ENCODE results near the gene IL1RAPL1.

IL1RAPL1 gene

DNA sequence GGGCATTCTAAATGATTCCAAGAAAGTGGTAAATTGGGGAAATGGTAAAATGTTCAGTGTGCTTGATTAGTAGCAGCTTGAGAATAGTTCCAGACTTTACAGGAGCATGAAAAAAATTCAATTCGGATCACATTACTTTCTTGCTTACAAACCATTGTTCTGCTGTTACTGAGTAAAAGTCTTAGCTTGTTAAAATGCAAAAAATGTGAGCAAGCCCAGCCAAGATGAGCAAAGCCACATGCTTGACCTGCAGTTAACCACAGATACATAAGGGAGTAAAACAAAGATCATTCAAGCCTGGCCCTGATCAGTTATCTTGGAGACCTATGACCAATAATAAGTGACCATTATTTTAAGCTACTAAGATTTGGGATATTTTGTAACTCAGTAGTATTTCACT, 1065.2 kb downstream of the IL1RAPL1 start:
- no peak for DNase-seq (ENCODE audit: low spot score)

DNA sequence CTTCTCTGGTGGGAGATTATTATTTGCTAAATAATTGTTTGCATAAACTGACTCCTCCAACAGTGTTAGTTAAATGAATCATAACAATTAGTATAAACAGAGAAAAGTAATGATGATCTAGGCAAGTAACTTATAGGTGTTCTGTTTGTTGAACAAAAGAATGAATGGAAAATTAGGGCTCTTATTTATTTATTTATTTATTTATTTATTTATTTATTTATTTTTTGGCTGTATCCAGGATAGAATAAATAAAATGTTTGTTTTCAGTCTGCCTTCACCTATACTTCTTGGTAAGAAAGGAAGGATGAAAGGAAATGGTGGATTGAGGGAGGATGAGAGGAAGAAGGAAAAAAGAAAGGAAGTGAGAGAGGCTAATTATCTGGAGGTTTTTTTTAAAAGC, 1066.5 kb downstream of the IL1RAPL1 start:
- DNase-seq (ENCODE audit: low spot score), result no peak

DNA sequence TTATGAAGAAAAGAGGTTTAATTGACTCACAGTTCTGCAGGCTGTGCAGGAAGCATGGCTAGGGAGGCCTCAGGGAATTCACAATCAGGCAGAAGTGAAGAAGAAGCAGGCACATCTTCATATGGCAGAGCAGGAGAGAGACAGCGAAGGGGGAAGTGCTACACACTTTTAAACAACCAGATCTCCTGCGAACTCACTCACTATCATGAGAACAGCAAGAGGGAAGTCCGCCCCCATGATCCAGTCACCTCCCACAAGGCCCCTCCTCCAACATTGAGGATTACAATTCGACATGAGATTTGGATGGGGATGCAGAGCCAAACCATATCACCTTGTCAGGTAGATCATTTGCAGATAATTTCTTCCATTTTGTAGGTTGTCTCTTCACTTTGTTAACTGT, 1072.7 kb downstream of the IL1RAPL1 start:
- no peak for DNase-seq (ENCODE audit: low spot score)

GRCh38 chrX:29661290-29661689, 1074.0 kb downstream of the IL1RAPL1 start:
- no peak for DNase-seq (ENCODE audit: low spot score)

GRCh38 chrX:29662101-29662500, 1074.9 kb downstream of the IL1RAPL1 start:
- DNase-seq (ENCODE audit: low spot score), result no peak

GRCh38 chrX:29662759-29663503, 1075.7 kb downstream of the IL1RAPL1 start:
- no peak for DNase-seq (ENCODE audit: low spot score)

- DNase-seq (ENCODE audit: low spot score), result no peak
These were observed 1078.3 kb downstream of the IL1RAPL1 start for GRCh38 chrX:29665532-29665931.

GRCh38 chrX:29666366-29666765, 1079.1 kb downstream of the IL1RAPL1 start:
- no peak for DNase-seq (ENCODE audit: low spot score)

DNA sequence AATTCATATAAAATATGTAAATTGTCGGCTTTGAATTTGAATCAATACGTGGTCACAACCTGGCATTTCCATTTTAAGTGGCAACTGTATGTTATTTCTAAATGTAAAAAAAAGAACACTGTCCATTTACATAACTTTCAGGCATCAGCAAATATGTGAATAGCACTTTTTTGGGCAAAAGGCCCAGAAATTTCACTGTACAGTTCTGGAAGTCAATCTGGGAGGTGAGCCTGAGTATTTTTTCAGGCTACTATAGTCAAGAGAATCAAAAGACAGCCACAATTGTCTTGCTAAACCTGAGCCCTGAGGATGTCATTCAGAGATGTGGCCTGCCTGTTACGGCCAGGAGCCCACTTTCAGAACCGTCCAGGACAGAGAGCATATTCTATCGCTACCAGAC, 1084.2 kb downstream of the IL1RAPL1 start:
- no peak for DNase-seq (ENCODE audit: low spot score)

DNA sequence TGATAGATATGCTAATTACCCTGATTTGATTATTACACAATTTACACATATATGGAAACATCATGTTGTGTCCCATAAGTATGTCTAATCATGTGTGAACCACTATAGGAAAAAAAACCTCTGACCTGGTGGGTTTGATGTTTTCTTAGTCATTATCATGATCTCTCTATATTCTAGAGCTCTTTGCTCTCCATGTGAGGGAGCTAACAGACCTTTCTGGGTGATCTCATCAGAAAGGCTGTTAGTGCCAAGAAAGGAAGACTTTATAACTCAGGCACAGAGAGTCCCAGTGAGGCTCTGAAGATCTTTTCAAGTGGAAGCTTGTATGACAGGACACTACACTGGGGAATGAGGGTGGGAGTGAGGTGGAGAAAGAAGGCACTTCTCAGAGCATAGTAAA, 1100.4 kb downstream of the IL1RAPL1 start:
- no peak for DNase-seq (ENCODE audit: low spot score)

DNA sequence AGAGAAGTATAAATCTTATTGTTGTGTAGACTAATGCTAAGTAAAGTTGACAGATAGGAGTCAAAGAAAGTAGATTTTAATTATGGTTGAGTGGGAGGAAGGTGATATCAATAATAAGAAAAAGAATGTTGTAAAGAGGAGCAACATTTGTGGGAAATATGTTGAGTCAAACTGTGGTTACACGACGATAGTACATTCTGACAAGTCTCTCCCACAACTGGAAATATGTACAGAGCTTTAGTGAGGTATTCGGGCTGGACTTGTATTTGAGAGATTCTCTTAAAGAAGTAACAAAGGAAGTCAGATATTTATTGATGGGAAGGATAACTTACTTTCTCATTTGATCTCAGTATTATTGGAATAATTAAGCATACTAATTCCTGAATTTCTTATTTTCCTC, 1102.8 kb downstream of the IL1RAPL1 start:
- DNase-seq (ENCODE audit: low spot score), result no peak

DNA sequence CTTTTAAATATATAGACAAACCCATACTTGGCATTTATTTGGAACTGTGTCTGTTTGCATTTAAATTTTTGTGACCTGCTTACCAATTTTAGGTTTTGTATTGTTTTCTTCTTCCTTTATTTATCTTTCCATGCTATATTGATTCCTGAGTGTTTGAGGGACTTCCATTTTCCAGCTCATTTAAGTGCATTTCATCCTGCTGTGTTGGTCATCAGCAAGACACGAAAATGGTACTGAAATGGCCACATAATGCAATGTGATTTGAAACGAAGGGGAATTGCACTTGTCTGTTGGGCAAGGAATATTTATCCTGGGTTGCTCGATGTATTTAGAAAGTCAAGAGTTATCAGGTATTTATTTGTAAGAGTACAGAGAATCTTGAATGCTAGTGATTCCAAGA, 1103.8 kb downstream of the IL1RAPL1 start:
- no peak for DNase-seq (ENCODE audit: low spot score)

DNA sequence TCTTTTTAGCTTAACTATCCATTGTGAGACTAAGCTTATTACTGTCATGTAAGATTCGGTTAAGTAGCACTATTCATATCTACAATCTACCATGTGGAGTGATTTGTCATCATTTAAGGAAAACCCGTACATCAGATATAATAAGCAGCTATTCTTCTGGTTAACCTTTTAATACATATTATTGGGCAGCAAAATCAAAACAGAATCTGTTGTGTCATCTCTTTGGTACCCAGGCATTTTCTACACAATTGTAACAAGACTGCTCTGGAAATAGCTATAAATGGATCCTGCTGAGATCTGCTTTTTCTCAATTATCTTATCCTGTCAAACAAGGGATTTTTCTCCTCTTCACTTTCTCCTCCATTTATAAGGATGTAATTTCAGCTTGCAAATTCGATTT, 1106.7 kb downstream of the IL1RAPL1 start:
- DNase-seq (ENCODE audit: low spot score), result no peak

GRCh38 chrX:29699239-29699638, 1112.0 kb downstream of the IL1RAPL1 start:
- no peak for DNase-seq (ENCODE audit: low spot score)

GRCh38 chrX:29707088-29707487, 1119.8 kb downstream of the IL1RAPL1 start:
- no peak for DNase-seq (ENCODE audit: low spot score)

DNA sequence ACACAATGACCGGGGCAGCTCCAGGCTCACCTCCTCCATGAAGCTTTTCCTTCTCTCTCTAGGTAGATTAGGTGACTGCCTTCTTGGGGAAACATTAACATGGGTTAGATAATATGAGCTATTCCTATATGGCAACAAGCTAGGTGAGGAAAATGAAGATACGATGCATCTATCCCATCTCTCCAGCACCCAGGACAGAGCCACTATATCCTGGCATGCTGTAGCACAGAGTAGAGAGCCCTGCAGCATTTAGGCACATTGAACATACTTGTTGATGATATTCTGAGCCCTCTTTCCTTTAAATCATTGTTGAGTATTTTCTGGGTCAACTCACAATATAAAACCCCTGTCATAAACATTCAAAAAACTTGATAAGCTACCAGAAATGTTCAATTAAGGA, 1133.9 kb downstream of the IL1RAPL1 start:
- DNase-seq (ENCODE audit: low spot score), result no peak

- no peak for DNase-seq (ENCODE audit: low spot score)
These were observed 1137.1 kb downstream of the IL1RAPL1 start for GRCh38 chrX:29724316-29724715.

GRCh38 chrX:29726811-29727210, 1139.6 kb downstream of the IL1RAPL1 start:
- DNase-seq (ENCODE audit: low spot score), result no peak

DNA sequence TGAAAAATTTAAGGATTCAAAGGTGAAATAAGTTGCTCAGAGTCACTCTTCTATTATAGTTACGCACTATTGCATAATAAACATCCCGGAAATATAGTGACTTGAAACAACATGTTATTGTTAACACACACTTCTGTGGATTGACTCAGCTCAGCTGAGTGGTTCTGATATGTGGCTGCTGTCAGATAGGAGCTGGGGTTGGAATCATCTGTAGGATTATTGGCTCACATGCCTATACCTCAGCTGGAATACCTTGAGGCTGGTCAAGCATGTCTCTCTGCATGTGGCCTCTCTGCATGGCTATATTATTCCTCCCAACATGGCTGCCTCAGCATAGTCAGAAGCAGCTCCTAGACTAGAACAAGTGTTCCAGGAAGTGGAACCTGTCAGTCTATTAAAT, 1141.4 kb downstream of the IL1RAPL1 start:
- no peak for DNase-seq (ENCODE audit: low spot score)

GRCh38 chrX:29744966-29745365, 1157.7 kb downstream of the IL1RAPL1 start:
- no peak for DNase-seq (ENCODE audit: low spot score)

- no peak for DNase-seq (ENCODE audit: low spot score)
These were observed 1159.1 kb downstream of the IL1RAPL1 start for GRCh38 chrX:29746326-29746725.

DNA sequence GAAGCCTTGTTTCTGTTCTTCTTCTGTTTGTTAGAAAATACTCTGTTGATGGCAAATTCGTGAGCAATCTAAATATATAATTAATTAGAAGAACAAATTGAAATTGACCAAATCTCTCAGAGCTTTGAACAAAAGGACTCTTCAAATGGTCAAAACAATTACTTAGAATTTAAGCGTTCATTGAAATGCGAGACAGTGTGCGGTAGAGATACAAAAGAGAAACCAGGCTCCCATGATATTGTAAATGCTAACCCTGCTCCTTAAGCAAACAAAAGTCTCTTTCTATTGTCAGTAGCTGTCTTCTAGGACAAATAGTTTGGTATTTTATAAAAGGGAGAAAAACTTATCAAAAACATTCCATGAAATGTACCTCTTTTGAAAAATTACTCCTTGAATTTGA, 1174.8 kb downstream of the IL1RAPL1 start:
- no peak for DNase-seq (ENCODE audit: low spot score)

- no peak for DNase-seq (ENCODE audit: low spot score)
These were observed 1188.6 kb downstream of the IL1RAPL1 start for GRCh38 chrX:29775890-29776289.

DNA sequence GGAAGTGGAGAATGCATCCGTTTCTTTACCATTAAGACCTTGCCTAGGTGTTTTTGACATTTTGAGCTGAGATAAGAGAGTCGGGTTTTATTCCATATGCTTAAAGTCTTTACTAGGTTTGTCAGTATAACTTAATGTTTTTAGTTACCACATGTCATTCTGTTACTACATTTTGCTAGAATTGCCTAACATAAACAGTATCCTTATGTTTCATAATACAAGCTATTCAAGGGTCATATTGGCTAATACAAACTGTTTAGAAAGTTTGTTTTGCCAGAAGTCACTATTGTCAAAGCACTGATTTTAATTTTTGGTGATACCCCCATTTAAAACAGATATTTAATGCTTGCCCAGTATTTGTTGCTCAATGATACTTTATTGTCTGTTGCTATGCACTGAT, 1200.4 kb downstream of the IL1RAPL1 start:
- no peak for DNase-seq (ENCODE audit: low spot score)

All from HuH-7 (cell line).